CD4-positive, alpha-beta T cell (primary cell): Measurements from ENCODE around the gene HRH3. TPM values are rescaled to one million over a fixed set of nuclear protein-coding genes. Genes with fewer than 3 reads are reported as not detected.

Experiments used
- ATAC-seq: fragments of 200-7000 bp; cut with Tn5 transposase; one replicate; pipeline ENCODE4 v1.10.0; 2022; ENCODE audit warnings: mild to moderate bottlenecking; ENCODE audit not compliant: poor library complexity
- CTCF ChIA-PET: fragments of 350-600 bp; sonication (Branson Sonifier 250); formaldehyde crosslinking; loops from one replicate; lab custom pipeline; 2021; ENCODE audit warnings: antibody characterized with exemption, inconsistent platforms; lab: Charles Lee
- POLR2A ChIA-PET: fragments of 350-600 bp; sonication (Branson Sonifier 250); formaldehyde crosslinking; loops from one replicate; lab custom pipeline; 2021; ENCODE audit warnings: antibody characterized with exemption, inconsistent platforms; lab: Charles Lee
- DNase-seq, 14 experiments: peaks; one replicate each; pipeline ENCODE4 v3.0.0-alpha.2; 2013 to 2020; ENCODE audit warnings: mixed read lengths in 2 of 14
- H3K27ac ChIP-seq, 2 donors: one replicate each; pipeline versions ENCODE4 v1.5.1 to v1.7.0; 2013; ENCODE audit warnings: low read length in 2 of 2, low read depth in 1 of 2, mild to moderate bottlenecking in 1 of 2
- H3K27me3 ChIP-seq, 2 experiments: 1 replicate in 1 of 2; 2 replicates in 1 of 2; pipeline versions ENCODE4 v1.6.1 to v1.7.0; 2013; ENCODE audit warnings: low read length in 2 of 2, control low read depth in 1 of 2, mild to moderate bottlenecking in 1 of 2, moderate library complexity in 1 of 2; ENCODE audit not compliant: insufficient read depth in 2 of 2, control insufficient read depth in 1 of 2
- H3K36me3 ChIP-seq: one replicate; pipeline ENCODE4 v1.6.1; 2013; ENCODE audit warnings: low read length, control low read depth; ENCODE audit not compliant: insufficient read depth
- H3K4me1 ChIP-seq: one replicate; pipeline ENCODE4 v1.6.1; 2013; ENCODE audit warnings: low read length, control low read depth; ENCODE audit not compliant: insufficient read depth
- H3K4me3 ChIP-seq: one replicate; pipeline ENCODE4 v1.5.1; 2013; ENCODE audit warnings: mild to moderate bottlenecking, low read length, moderate library complexity
- H3K9me3 ChIP-seq, 2 experiments: 1 replicate in 1 of 2; 2 replicates in 1 of 2; pipeline versions ENCODE4 v1.6.1 to v1.7.0; 2013; ENCODE audit warnings: low read length in 2 of 2, mild to moderate bottlenecking in 2 of 2, control low read depth in 1 of 2, moderate library complexity in 1 of 2; ENCODE audit not compliant: control insufficient read depth in 1 of 2, insufficient read depth in 1 of 2
- H3K27ac Mint-ChIP-seq: one replicate; pipeline ENCODE4 v1.8.0; 2020; ENCODE audit warnings: mixed read lengths
- H3K27me3 Mint-ChIP-seq: one replicate; pipeline ENCODE4 v1.8.0; 2021; ENCODE audit warnings: mixed read lengths
- H3K36me3 Mint-ChIP-seq: one replicate; pipeline ENCODE4 v1.8.0; 2021; ENCODE audit warnings: low read depth, mixed read lengths
- H3K4me1 Mint-ChIP-seq: one replicate; pipeline ENCODE4 v1.8.0; 2021; ENCODE audit warnings: low read depth, mixed read lengths
- H3K4me3 Mint-ChIP-seq: one replicate; pipeline ENCODE4 v1.8.0; 2020; ENCODE audit warnings: mild to moderate bottlenecking, mixed read lengths
- H3K9me3 Mint-ChIP-seq: one replicate; pipeline ENCODE4 v1.8.0; 2020; ENCODE audit warnings: mixed read lengths
- CTCF ChIP-seq: fragments of 200-600 bp; IDR thresholded peaks from one replicate; pipeline ENCODE4 v1.8.0; 2022; ENCODE audit warnings: antibody characterized with exemption, mild to moderate bottlenecking
- intact Hi-C, 2 experiments: fragments of 100-400 bp; cut with DNase I in 1 of 2; cut with micrococcal nuclease in 1 of 2; formaldehyde crosslinking; loops; one replicate each; pipeline versions ENCODE4 v1.15.1 to v1.9.0; 2023 to 2025; cut with DNase I, micrococcal nuclease
- total RNA-seq, 174 experiments: library from RNA in 2 of 174; stranded (reverse) in 2 of 174; gene quantifications; one replicate each; pipeline ENCODE4 v1.2.3 and lab custom pipeline; 2021 to 2026

The HRH3 gene
- total RNA-seq, 2 experiments from 2014 or later, result not detected

- ATAC-seq, result no peak
- ChIA-PET POLR2A (no interaction called here), CTCF (no interaction called here)
- no peak for TF ChIP-seq CTCF
- no peak overlapping the region for H3K4me3 Mint-ChIP-seq
- no peaks in the 10 kb centered on the region for H3K36me3 Mint-ChIP-seq
- no peaks in the 10 kb centered on the region for H3K9me3 Mint-ChIP-seq
- Histone ChIP-seq H3K4me1 (no peaks in the 10 kb centered on the region), H3K27me3 (peaks cover 13 to 27% of the 10 kb centered on the region in 2 experiments), H3K27ac (no peak overlapping the region), H3K4me3 (no peak overlapping the region), H3K9me3 (peaks cover 0 to 32% of the 10 kb centered on the region in 2 experiments), H3K36me3 (no peaks in the 10 kb centered on the region)
- H3K27me3 Mint-ChIP-seq, result peaks cover 12% of the 10 kb centered on the region
- intact Hi-C loops, result no loop called here
- H3K27ac Mint-ChIP-seq, result no peak overlapping the region
- H3K4me1 Mint-ChIP-seq, result no peaks in the 10 kb centered on the region
- DNase-seq, result no peak
Measured at GRCh38 chr20:62210496-62210855, 9.6 kb downstream of the HRH3 start.

GRCh38 chr20:62209850-62210495, 10.1 kb downstream of the HRH3 start:
- no peak for DNase-seq
- Mint-ChIP-seq H3K4me1 (no peaks in the 10 kb centered on the region), H3K27ac (no peak overlapping the region), H3K9me3 (no peaks in the 10 kb centered on the region), H3K4me3 (no peak overlapping the region), H3K36me3 (no peaks in the 10 kb centered on the region), H3K27me3 (peaks cover 7% of the 10 kb centered on the region)
- ATAC-seq, result no peak
- peaks cover 0 to 32% of the 10 kb centered on the region in 2 experiments for H3K9me3 ChIP-seq
- H3K4me1 ChIP-seq, result no peaks in the 10 kb centered on the region
- ChIA-PET CTCF (no interaction called here), POLR2A (no interaction called here)
- no peak for TF ChIP-seq CTCF
- no peak overlapping the region for H3K4me3 ChIP-seq
- intact Hi-C loops, result no loop called here
- no peaks in the 10 kb centered on the region for H3K36me3 ChIP-seq
- peaks cover 13 to 27% of the 10 kb centered on the region in 2 experiments for H3K27me3 ChIP-seq
- no peak overlapping the region for H3K27ac ChIP-seq

GRCh38 chr20:62208795-62209755, 11.0 kb downstream of the HRH3 start:
- TF ChIP-seq CTCF, result no peak
- H3K4me3 ChIP-seq, result no peak overlapping the region
- no peak overlapping the region for H3K27ac ChIP-seq
- H3K27ac Mint-ChIP-seq, result no peak overlapping the region
- no peaks in the 10 kb centered on the region for H3K36me3 ChIP-seq
- CTCF ChIA-PET, result no interaction called here
- no peak for DNase-seq
- H3K4me1 ChIP-seq, result no peaks in the 10 kb centered on the region
- no peaks in the 10 kb centered on the region for H3K9me3 Mint-ChIP-seq
- H3K27me3 ChIP-seq, result peaks cover 9 to 23% of the 10 kb centered on the region in 2 experiments
- intact Hi-C loops, result no loop called here
- H3K27me3 Mint-ChIP-seq, result no peaks in the 10 kb centered on the region
- ATAC-seq, result no peak
- no peaks in the 10 kb centered on the region for H3K36me3 Mint-ChIP-seq
- H3K4me1 Mint-ChIP-seq, result no peaks in the 10 kb centered on the region
- H3K9me3 ChIP-seq, result peaks cover 0 to 30% of the 10 kb centered on the region in 2 experiments
- POLR2A ChIA-PET, result no interaction called here
- H3K4me3 Mint-ChIP-seq, result no peak overlapping the region
